Measurements from ENCODE around the gene DCC.
"Not testable (repeated sequence)": the region's sequence is repeated elsewhere in the genome, so short reads cannot be mapped to it uniquely, and the experiment has no call there.

The DCC gene

DNA sequence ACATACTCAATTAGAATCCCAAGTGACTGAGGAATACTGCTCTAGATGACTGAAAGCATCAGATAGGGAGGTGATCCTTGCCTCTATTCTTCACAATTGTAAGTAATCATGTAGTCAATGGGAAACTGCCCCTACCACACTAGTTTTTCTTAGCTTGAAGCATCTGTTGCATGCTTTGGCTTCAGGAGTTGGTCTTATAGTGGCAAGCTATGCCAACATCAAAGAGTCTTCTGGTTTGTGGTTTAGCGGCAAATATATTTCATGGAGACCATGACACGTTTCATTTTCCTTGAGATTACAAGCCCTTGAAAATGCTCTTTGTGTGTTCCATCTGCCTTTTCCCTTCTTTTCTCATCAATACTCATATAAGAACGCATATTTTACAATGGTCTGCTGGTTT lies 12.9 kb downstream of the DCC start:
- no peak for DNase-seq (ENCODE audit: low read depth)

DNA sequence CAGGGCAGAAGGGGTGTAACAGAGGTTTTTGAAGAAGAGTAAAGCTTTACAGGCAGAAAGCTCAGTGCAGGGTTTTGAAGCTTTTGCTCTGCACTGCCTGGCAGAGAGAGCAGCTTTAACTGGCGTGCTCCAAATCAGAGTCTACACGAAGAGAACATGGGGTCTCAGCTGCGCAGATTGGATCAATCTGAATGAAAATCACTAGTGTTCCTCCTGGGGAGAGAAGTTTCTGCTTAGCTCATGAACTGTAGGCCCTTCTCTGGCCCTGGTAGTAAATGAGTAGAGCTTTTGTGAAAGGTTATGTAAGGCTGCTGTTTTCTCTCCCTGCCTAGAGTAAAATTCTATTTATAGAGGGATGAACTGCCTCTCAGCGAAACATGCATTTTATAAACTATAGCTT lies 13.6 kb downstream of the DCC start:
- no peak for DNase-seq (ENCODE audit: low read depth)

DNA sequence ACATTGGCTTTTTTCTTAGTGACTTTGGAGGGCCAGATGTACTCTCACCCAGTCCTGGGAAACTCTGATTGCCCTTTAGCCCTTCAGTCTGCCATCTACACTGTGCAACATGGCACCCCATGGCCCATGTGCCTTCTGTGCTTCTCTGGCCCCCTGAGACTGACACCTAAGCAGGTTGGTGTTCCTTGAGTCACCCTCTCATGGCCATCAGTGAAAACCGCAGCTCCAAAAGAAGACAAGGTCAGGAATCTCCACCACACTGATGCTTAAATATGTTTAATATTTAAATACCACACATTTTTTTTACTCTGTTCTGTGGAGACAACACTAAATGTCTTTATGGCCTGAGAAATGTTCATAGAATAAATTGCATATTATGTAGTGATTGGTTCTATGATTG lies 23.9 kb downstream of the DCC start:
- no peak for DNase-seq (ENCODE audit: low read depth)

DNA sequence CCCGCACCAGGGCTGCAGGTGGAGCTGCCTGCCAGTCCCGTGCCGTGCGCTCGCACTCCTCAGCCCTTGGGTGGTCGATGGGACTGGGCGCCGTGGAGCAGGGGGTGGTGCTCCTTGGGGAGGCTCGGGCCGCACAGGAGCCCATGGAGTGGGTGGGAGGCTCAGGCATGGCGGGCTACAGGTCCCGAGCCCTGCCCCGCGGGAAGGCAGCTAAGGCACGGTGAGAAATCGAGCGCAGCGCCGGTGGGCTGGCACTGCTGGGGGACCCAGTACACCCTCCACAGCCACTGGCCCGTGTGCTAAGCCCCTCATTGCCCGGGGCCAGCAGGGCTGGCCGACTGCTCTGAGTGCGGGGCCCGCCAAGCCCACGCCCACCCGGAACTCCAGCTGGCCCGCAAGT lies 26.9 kb downstream of the DCC start:
- not testable (repeated sequence) for DNase-seq (ENCODE audit: low read depth)

DNA sequence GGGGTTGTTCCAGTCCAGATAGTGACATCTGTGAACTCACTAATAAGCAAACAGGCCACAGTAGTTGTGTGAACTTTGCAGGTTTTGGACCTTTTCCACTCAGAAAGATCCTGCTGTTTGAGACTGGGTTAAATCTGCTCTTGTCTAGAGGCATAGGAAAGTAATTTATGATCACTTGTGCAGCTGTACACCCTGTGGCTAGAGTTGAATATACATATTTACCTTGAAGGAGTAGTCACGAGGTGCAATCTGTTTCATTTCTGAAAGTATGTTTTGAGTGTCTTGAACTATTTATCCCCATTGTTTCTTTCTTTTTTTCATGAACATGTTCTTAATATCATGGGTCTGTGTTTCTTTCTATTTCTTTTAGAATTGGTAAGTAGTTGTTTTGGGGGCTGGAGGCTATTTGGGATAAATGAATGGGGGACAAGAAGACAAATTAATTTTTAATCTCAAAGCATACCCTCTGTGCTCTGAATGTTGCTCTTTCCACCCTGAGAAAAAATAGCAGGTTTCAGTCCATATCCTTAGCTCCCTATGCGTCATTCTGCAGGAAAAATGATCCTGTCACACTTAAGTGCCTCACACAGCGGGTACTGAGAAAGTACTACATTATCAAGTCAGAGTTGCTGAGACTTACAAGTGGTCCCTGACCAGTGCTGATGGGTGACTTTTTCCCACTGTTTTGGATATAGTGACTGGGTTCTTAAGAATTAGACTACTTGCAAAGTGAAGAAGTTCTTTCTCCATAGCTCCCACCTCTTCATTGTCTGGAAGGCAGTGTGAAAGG lies 28.2 kb downstream of the DCC start:
- DNase-seq (ENCODE audit: low read depth) = no peak

DNA sequence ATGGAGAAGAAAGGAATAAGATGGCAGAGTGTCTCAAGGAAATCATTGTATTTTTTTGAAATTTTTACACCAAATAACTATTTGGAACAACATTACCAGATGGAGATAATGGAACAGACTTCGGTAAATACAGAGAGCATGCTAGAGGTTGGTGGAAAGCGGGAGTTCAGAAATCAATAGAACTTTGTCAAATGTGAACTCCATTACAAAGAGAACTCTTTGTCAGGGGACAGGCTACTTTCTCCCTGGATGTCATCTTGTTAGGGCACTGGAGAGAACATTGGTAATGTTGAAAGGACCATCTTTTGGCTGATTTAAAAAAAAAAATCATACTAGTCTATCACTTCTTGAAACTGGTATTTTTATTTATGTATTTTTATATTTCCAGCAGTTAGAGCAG lies 30.8 kb downstream of the DCC start:
- DNase-seq (ENCODE audit: low read depth) = no peak

DNA sequence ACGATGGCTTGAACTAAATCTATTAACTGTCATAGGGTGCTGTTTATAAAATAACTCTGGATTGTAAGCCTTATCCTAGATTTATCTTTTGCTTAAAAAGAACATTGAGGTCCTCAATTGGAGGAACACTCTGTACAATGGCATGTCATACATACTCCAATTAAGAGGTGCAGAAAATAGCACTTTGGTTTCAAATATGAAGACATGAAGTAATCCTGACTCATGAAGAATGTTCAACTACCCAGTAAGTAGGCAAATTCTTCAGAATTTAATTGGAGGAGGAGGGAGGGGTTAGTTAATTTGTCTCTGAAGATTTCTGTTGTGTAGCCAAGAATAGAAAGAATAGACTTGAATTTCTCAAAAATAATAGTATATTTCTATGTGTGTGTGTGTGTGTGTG lies 36.1 kb downstream of the DCC start:
- no peak for DNase-seq (ENCODE audit: low read depth)

DNA sequence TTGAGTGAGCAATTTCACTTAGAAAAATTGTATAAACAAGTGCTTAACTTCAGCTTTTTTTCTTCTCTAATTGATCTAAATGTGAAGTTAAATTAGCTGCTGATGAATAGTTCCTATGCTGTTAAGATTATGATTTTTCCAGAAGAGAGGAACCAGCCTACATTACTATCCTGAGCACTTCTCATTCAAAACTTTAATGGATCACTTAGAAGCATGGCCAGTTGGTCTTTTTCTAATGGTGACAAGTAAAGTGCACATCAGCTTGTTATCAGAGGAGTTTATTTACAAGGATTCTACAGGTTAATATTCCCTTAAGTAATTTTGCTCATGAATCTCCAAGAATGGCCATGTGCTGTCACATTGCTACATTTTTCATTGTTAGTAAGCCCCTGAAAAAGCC lies 37.1 kb downstream of the DCC start:
- no peak for DNase-seq (ENCODE audit: low read depth)

DNA sequence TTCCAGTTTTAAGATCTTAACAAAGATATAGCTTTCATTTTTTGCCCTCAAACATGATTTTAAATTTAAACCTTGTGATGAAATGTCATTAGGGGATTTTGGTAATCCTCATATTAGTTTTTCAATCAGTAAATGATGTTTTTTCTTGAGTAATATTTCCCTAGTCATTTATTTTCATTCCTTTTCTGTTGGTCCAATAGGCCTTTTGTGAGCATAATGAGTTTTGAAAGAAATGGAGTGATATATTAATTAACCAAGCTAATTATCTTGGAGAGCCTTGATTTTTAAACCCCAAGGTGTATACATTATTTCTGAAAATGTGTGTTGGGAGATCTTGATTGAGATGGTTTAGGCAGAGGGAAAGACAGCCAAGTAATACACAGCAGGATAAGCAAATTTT lies 46.3 kb downstream of the DCC start:
- DNase-seq (ENCODE audit: low read depth) = no peak

DNA sequence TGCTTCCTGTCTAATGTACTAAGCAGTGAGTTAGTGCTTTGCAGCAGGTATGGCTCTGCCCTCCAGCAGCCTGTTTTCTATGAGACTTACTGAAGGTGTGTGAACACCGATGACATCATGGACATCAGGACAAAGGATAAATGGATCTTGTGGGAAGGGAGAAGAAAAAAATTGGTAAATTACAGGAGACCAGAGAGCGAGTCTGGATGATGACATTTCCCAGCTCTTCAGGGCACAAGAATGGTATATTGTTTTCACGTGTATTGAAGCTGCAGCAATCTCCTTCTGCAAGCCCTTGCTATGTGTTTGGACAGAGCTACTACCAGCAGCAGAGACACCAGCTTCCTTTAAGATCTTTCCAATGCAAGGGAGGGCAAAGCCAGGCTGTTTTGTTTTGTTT lies 47.2 kb downstream of the DCC start:
- no peak for DNase-seq (ENCODE audit: low read depth)

DNA sequence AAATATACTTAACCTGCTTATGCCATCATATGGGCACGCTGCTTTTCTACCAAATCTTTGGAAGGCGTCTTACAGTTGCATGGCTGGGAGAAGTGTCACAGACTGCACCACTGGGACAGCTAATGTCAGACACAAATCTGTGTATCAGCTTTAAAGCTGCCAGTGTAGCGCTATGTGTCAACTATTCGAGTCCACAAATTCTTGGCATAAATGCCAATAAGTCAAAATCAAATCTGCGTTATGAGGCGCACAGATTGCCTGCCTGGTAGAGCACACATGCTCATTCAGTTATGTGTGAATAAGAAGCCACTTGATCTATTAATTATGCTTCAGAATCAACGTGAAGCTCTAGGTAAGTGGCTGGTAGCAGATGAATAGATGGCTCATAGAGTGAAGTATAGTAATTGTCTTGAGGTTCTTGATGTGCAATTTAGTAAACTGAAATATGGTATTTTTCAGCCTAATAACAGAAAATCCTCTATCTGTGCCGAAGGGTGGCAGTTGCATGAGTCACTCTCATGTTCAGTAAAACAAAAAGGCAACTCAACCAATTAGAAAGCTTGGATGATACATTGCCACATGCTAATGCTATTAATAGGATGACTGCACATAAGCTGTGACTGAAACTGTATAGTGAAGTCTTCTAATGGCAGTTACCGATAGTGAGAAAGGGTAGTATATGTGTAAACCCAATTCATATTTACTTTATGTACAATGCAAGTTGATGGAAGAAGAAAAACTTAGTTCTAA lies 52.0 kb downstream of the DCC start:
- DNase-seq (ENCODE audit: low read depth) = no peak

DNA sequence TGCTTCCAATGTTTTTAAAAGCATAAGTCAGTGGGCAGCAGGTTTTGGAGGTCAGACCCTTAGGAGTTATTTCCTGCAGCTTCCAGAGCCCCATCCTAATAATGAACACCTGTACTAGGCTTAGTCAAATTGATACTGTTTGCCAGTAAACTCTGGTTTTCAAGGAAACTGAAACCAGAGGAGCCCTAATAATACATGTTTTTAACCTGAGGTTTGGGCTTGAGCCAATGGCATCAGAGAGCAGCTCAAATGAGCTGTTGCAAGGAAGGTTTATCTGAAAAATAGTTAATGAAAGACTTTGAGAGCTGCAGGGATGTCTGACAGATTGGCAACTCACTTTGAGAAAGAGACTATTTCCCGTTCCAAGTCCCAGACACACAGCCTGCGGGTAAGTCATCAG lies 54.6 kb downstream of the DCC start:
- no peak for DNase-seq (ENCODE audit: low read depth)

DNA sequence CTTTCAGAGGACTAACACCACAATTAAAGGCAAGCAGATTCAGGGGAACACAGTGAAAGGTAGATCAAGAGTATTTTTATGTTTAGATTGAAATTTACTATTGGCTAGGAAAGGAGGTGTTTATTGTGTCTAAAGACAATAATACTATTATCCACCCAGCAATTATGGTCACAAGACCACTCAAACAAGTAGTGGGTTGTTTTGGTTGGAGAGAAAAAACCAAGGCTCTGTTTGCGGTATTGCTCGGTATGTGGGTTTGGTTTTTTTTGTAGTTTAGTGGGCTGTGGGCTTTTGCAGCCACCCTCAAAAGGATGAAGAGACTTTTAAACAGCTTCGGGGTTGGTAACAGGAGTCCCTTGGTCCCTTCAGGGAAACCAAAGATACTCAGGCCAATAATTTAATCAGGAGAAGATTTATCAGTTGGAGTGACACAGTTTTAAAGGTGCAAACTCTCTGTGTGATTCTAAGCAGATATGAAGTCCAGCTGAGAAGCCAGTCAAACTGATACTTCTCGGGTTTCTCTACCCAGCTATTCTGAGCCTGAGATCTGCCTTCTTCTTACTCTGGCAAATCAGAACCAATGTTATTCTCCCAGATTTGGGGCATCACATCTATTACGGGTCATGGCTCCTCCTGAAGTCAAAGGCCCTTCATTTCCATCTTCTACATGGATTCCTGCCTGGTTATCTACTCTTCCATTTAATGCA lies 55.3 kb downstream of the DCC start:
- no peak for DNase-seq (ENCODE audit: low read depth)

DNA sequence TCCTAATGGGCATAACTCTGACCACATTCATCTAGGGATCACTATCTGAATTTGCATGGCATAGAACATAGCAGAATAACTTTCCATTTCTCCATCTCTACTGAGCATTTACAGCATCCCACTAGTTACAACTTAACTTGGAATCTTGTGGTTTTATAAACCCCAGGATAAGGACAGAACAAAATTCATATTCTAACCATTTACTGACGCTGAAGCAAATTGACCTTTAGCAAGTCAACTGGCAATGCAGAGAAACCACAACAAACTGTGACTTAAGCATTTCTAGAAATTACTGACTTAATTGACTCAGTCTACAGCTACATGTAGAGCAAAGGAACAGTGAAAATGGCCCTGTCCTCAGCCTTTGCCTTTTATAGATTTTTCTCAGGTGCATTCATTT lies 61.2 kb downstream of the DCC start:
- DNase-seq (ENCODE audit: low read depth) = no peak

DNA sequence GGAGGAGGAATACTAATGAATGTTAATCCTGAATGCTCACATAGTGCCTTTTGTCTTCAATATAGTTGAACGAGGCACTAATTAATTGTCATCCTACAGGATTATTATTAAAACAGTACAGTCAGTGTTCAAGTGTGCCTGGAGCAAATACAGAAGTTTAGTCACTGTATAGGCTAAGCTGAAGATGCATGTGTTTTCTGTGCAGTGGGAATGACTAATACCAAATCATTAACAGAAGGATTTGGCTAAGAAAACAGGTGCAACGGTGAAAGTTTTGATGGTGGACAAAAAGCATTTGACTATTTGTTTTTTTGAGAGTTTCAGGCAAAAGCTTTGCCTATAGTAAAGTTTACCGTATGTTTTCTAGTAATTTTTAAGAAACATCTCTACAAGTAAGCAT lies 62.8 kb downstream of the DCC start:
- no peak for DNase-seq (ENCODE audit: low read depth)

DNA sequence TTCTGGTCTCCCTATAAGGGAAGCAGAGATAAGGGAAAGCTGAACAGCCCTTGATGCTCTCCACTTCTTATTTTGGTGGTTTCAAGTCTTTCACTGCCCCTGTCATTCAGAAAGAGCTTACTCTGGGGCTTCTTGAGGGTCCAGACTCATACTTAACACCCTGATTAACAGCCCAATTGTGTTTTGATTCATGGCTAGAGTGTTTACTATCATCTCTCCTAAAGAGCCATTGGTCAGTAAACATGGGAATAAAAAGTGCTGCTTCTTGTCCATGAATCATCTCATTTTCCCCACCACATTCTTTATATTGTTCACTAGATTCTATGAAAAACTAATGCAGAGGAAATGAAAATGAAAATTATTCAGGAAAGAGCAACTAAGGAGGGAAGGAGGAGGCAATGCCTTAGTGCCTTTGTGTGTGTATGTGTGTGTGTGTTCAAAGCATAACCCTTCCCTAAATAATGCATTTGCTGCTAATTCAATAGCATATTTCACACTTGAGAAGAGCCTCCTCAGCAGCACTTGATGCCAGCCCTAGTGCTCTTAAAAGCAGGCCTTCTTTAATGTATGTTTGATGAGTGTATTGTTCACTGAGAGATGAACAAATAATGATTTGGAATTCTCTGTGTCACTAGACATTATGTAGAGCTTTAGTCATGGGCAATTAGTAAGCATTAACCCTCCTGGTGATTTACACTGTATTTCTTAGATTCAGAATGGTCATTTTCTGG lies 63.5 kb downstream of the DCC start:
- DNase-seq (ENCODE audit: low read depth) = no peak

DNA sequence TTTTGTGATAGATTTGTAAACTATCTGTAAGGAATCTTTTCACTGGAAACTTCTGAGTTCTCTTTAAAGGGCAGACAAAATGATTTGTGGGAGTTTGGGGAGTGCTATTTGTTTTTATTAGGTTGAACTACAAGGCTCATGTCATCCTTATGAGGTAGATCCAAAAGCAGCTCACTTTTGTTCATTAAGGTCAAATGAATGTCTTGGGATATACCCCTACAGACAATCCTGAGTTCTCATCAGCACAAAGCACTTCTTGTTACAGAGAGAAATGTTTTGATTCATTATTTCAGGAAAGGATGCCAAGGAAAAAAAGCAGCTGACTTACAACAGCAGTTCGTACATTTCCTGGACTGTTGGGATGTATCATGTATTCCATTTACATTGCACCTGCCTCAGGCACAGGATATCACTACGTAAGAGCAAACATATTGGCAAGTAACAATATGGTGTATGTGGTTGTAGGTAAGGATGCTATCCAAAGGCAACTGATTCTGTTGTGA lies 68.9 kb downstream of the DCC start:
- DNase-seq (ENCODE audit: low read depth) = no peak

DNA sequence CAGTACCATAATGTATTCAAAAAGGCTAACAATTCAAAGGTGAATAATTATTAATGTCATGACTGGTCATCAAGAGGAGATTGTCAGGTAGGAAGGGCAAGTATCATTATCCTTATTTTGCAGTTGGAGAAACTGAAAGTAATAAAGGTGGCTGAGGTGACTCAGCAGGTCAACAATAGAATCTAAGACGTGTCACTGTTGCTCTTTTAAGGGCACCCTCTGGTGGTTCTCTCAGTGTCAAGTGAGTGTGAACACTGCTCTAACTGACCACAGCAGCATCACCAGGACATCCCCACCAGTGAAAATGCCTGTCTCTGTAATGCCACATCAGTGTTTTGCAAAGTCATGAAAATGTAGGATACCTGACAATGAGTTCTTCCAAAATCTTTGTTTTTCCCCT lies 69.7 kb downstream of the DCC start:
- DNase-seq (ENCODE audit: low read depth) = no peak

DNA sequence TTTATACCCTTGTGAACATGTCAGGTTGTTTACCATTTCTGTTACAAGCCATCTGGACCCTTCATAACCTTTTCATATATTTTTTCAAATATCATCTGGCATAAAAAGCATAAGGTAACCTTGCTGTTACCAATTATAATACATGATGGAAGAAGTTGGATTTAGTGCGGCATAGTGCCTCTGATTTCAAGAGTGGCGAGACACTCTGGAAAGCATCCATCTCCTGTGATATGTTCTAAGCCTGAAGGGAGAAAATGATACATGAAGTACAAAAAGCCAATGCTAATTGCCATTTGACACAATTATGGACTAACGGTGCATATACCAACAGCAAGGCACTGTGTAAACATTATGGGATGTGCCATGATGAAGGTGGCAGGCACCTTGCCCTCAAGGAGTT lies 75.1 kb downstream of the DCC start:
- DNase-seq (ENCODE audit: low read depth) = no peak

DNA sequence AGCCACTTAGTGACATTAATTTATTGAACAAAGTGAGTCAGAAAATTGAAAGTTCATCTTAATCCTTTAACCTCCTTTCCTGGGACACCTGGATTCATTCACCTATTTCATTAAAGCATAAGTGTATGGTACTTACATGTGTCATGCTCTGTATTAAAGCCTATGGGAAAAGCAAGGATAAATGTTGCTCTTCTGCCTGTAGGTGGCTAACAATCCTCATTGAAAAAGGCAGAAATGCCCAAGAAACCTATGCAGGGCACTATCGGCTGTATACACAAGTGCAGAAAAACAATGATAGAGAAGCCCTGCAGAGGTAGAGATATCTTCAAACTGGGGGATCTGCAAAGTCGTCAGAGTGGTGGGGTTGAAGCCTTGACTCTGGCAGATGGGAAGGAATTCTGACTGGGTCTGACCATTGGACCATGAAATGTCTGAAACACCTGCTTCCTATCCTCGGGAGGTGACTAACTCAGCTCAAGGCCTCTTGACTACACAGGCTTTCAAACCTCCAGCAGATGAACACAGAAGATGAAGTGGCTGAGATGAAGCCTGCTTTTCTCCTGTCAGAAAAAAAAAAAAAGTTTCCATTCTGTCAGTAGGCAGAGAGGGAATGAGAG lies 83.1 kb downstream of the DCC start:
- DNase-seq (ENCODE audit: low read depth) = no peak

DNA sequence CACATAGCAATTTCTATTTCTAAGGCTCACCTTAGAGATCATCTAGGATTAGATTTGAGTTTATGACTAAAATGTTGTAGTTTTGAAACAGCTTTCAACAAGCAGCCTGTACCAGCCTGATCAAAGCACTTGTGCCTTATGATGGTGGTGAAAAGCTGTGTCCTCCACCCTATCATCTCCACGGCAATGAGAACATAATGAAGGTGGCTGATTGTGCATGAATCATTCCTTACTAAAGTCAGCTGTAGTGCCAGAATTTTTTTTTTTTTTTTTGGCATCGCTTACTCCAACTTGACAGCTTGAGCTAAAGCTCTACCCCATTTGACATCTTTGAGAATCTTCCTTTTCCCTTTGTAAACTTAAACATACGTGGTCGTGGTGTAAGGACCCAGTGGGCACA lies 86.0 kb downstream of the DCC start:
- no peak for DNase-seq (ENCODE audit: low read depth)

DNA sequence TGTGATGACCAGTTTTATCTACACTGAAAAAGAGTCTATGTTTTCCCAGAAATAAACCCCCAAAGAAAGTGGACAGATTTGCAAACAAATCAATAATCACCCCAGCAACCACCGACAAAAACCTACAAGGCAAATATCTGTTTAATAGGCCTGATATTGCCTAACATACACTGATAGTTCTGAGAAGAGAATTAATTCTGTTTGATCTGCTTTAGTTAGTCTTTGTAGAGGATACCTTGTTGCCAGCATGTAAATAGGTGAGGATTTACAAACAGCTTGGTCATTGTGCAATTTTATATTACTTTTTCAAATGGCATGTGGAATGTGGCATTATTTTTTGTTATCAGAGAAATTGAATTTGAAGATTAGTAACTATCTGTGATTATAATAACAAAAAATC lies 86.5 kb downstream of the DCC start:
- no peak for DNase-seq (ENCODE audit: low read depth)

Data from stimulated activated CD8-positive, alpha-beta memory T cell treated with anti-CD3 and anti-CD28 coated beads, Interleukin-12 subunit alpha, Interleukin-12 subunit beta, amount 100 ng/mL, for 1 hour (primary cell).